WERI-Rb-1 (cell line): ENCODE measurements around the gene OR52N1.

ENCODE experiments used
- DNase-seq: peaks from one replicate; pipeline ENCODE4 v3.0.0-alpha.2; 2020
- H3K27ac ChIP-seq: fragments of 250-450 bp; sonication (Bioruptor Pico); 2 replicates; pipeline ENCODE4 v1.5.1; 2020; ENCODE audit warnings: mild to moderate bottlenecking, moderate library complexity
- H3K27me3 ChIP-seq: fragments of 250-450 bp; sonication (Bioruptor Pico); 2 replicates; pipeline ENCODE4 v1.5.1; 2021; ENCODE audit warnings: mild to moderate bottlenecking, low read depth, moderate library complexity; ENCODE audit not compliant: insufficient read depth, severe bottlenecking
- H3K36me3 ChIP-seq: fragments of 250-450 bp; sonication (Bioruptor Pico); 2 replicates; pipeline ENCODE4 v1.5.1; 2020; ENCODE audit warnings: mild to moderate bottlenecking, moderate library complexity
- H3K4me3 ChIP-seq: 2 replicates; pipeline ENCODE4 v1.5.1; 2011; ENCODE audit warnings: low read depth, mild to moderate bottlenecking, control low read depth, low read length
- H3K9me3 ChIP-seq: fragments of 250-450 bp; sonication (Bioruptor Pico); 2 replicates; pipeline ENCODE4 v1.5.1; 2021; ENCODE audit warnings: mild to moderate bottlenecking, moderate library complexity; ENCODE audit not compliant: severe bottlenecking
- TF ChIP-seq, protein P1 (sequence below): IDR thresholded peaks from 2 replicates; pipeline ENCODE4 v1.5.1; 2011; ENCODE audit warnings: low read depth, mild to moderate bottlenecking, control low read depth, inconsistent platforms, low read length

OR52N1 gene

DNA sequence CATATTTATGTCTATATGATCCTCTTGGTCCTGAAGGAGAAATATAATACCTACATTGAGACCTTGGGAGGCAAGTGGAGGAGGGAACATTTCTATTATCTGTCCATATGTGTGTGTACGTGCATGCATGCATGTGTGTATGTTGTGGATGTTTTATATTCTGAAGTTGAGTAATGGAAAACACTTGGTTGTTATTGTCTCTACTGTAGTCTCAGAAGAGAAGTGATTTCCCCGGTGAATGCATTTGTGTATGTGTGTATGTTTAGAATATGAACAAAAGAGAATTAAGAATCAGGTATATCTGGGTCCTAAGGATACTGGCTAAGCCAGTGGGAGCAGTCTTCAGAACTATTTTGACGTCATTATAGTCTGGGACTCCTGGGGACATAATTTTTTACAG is at the start of gene OR52N1:
Gene OR52N1 (minus strand): TSS at position 101 of the 400 bp plus-strand sequence. CDS start 2,449 bp downstream, outside the sequence.
- no peak within 1 kb of the TSS for H3K4me3 ChIP-seq
- H3K36me3 ChIP-seq: no peaks in the 10 kb centered on the region
- DNase-seq: no peak
- TF ChIP-seq, protein P1, sequence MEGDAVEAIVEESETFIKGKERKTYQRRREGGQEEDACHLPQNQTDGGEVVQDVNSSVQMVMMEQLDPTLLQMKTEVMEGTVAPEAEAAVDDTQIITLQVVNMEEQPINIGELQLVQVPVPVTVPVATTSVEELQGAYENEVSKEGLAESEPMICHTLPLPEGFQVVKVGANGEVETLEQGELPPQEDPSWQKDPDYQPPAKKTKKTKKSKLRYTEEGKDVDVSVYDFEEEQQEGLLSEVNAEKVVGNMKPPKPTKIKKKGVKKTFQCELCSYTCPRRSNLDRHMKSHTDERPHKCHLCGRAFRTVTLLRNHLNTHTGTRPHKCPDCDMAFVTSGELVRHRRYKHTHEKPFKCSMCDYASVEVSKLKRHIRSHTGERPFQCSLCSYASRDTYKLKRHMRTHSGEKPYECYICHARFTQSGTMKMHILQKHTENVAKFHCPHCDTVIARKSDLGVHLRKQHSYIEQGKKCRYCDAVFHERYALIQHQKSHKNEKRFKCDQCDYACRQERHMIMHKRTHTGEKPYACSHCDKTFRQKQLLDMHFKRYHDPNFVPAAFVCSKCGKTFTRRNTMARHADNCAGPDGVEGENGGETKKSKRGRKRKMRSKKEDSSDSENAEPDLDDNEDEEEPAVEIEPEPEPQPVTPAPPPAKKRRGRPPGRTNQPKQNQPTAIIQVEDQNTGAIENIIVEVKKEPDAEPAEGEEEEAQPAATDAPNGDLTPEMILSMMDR: no peak
- no peak within 1 kb of the TSS for H3K27ac ChIP-seq
- H3K9me3 ChIP-seq: no peaks in the 10 kb centered on the region
- H3K27me3 ChIP-seq: peaks cover 8% of the 10 kb centered on the region

DNA sequence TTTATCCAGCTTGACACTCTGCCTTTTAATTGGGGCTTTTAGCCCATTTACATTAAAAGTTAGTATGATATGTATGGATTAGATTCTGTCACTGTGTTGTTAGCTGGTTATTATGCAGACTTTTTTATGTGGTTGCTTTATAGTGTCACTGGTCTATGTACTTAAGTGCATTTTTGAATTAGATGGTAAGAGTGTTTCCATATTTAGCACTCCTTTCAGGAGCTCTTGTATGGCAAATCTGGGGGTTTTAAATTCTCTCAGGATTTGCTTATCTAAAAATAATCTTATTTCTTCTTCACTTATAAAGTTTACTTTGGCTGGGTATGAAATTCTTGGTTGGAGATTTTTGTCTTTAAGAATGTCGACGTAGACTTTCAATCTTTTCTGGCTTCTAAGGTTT is 46.6 kb upstream of the OR52N1 start:
- TF ChIP-seq, protein P1: no peak
- no peaks in the 10 kb centered on the region for H3K36me3 ChIP-seq
- H3K27me3 ChIP-seq: peaks cover 19% of the 10 kb centered on the region
- no peaks in the 10 kb centered on the region for H3K9me3 ChIP-seq
- no peak overlapping the region for H3K27ac ChIP-seq
- DNase-seq: no peak
- no peak overlapping the region for H3K4me3 ChIP-seq

DNA sequence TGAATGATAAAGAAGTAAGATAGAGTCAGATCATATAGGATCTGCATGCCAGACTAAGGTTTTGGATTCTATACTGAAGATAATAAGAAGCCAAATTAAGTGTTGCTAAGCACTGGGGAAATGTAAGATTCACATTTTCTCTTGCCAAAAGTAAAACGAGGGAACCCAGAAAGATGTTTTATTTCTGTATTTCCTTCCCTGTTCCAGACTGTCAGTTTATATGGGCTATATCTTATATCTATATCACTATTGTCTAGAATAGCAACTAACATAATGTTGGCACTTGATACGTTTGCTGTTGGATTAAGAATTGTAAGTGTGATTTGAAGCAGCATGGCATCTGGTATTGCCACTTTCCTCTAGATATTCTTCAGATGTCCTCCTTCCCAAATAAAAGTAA is 42.4 kb upstream of the OR52N1 start:
- DNase-seq: no peak
- no peak overlapping the region for H3K27ac ChIP-seq
- TF ChIP-seq, protein P1: no peak
- H3K4me3 ChIP-seq: no peak overlapping the region
- no peaks in the 10 kb centered on the region for H3K36me3 ChIP-seq
- H3K9me3 ChIP-seq: no peaks in the 10 kb centered on the region
- H3K27me3 ChIP-seq: peaks cover 34% of the 10 kb centered on the region

DNA sequence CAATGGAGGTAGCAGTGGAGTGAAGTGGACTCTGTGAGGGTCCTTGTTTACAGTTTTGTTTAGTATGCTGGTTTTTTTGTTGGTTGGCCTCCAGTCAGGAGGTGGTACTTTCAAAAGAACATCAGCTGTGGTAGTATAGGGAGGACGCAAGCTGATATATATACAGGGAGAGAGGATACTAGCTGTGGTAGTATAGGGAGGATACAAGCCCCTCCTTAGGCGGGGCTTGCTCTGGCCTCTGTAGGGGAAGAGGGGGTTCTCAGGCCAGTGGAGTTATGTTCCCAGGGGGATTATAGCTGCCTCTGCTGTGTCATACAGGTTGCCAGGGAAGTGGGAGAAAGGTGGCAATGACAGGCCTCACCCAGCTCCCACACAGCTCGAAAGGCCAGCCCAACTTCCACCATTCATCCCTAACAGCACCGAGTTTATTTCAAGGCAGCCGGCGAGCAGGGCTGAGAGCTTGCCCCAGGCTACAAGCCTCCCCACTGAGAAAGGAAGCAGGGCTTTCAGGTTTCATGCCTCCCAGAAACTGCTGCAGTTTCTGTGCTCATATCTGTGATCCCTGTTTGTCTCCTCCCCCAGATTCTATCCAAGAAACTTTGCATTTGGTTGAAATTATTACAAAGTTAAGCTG is 40.2 kb upstream of the OR52N1 start:
- no peak for DNase-seq
- H3K27ac ChIP-seq: no peak overlapping the region
- H3K9me3 ChIP-seq: no peaks in the 10 kb centered on the region
- peaks cover 31% of the 10 kb centered on the region for H3K27me3 ChIP-seq
- TF ChIP-seq, protein P1: no peak
- H3K4me3 ChIP-seq: no peak overlapping the region
- no peaks in the 10 kb centered on the region for H3K36me3 ChIP-seq

DNA sequence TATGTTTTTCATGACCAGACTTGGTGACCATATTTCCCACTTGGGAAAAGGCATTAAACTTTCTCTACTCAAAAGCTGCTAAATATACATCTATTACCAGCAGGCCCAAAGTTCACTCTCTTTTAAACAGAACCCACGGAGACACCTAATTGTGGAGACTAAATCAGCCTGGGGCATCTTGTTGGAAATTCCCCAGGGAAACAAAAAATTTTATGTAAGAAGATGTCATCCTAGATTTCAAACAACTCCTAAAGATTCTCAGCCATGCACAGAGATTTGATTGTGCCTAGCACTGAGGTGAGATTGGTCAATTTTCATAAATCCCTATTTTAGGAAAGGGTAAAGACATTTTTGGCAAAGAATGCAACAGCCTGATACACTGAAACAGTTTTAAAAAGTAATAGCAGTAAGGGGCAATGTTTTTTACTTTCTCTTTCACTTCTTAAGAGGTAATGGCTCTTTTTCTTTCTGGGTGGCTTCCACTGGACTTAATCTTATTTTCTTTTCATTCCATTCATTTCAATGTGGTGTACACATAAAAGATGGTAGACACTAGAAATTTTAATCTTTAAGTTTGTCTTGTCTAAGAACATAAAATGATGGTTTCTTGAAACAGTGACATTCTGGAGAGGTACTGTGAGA is 27.3 kb upstream of the OR52N1 start:
- TF ChIP-seq, protein P1: no peak
- Histone ChIP-seq H3K27ac (no peak overlapping the region), H3K4me3 (no peak overlapping the region)

More for the DNA sequence above, 27.3 kb upstream of the OR52N1 start:
- Histone ChIP-seq H3K27me3 (peaks cover 51% of the 10 kb centered on the region), H3K9me3 (no peaks in the 10 kb centered on the region), H3K36me3 (no peaks in the 10 kb centered on the region)
- no peak for DNase-seq
